ENCODE measurements around the gene TSPAN5.

TSPAN5 gene

GRCh38 chr4:98674404-98675173 lies 16.2 kb upstream of the TSPAN5 start:
- in situ Hi-C loops (cut with MboI; ENCODE audit: low pct_unique_long_range_greater_than_20kb, low sequenced_read_pairs), result no loop called here
- no peak for DNase-seq

- DNase-seq, result no peak
- in situ Hi-C loops (cut with MboI; ENCODE audit: low pct_unique_long_range_greater_than_20kb, low sequenced_read_pairs), result no loop called here
These were observed 15.6 kb upstream of the TSPAN5 start for GRCh38 chr4:98673978-98674377.

- no peak for DNase-seq
- in situ Hi-C loops (cut with MboI; ENCODE audit: low pct_unique_long_range_greater_than_20kb, low sequenced_read_pairs), result no loop called here
These were observed 14.9 kb upstream of the TSPAN5 start for GRCh38 chr4:98673288-98673644.

GRCh38 chr4:98672583-98673287 lies 14.3 kb upstream of the TSPAN5 start:
- in situ Hi-C loops (cut with MboI; ENCODE audit: low pct_unique_long_range_greater_than_20kb, low sequenced_read_pairs), result no loop called here
- DNase-seq, result no peak

- in situ Hi-C loops (cut with MboI; ENCODE audit: low pct_unique_long_range_greater_than_20kb, low sequenced_read_pairs), result no loop called here
- no peak for DNase-seq
These were observed 12.7 kb upstream of the TSPAN5 start for GRCh38 chr4:98671131-98671530.

GRCh38 chr4:98670186-98670585 lies 11.8 kb upstream of the TSPAN5 start:
- DNase-seq, result no peak
- in situ Hi-C loops (cut with MboI; ENCODE audit: low pct_unique_long_range_greater_than_20kb, low sequenced_read_pairs), result no loop called here

- no peak for DNase-seq
- in situ Hi-C loops (cut with MboI; ENCODE audit: low pct_unique_long_range_greater_than_20kb, low sequenced_read_pairs), result no loop called here
These were observed 11.2 kb upstream of the TSPAN5 start for GRCh38 chr4:98669577-98669976.

GRCh38 chr4:98664959-98665358 lies 6.5 kb upstream of the TSPAN5 start:
- DNase-seq, result no peak
- in situ Hi-C loops (cut with MboI; ENCODE audit: low pct_unique_long_range_greater_than_20kb, low sequenced_read_pairs), result no loop called here

GRCh38 chr4:98663226-98664006 lies 5.0 kb upstream of the TSPAN5 start:
- in situ Hi-C loops (cut with MboI; ENCODE audit: low pct_unique_long_range_greater_than_20kb, low sequenced_read_pairs), result no loop called here
- DNase-seq, result peak; percentile 79

- in situ Hi-C loops (cut with MboI; ENCODE audit: low pct_unique_long_range_greater_than_20kb, low sequenced_read_pairs), result no loop called here
- peak; percentile 59 for DNase-seq
These were observed 4.3 kb upstream of the TSPAN5 start for GRCh38 chr4:98662626-98663225.

GRCh38 chr4:98662055-98662453 lies 3.6 kb upstream of the TSPAN5 start:
- in situ Hi-C loops (cut with MboI; ENCODE audit: low pct_unique_long_range_greater_than_20kb, low sequenced_read_pairs), result no loop called here
- no peak for DNase-seq

- no peak for DNase-seq
- in situ Hi-C loops (cut with MboI; ENCODE audit: low pct_unique_long_range_greater_than_20kb, low sequenced_read_pairs), result no loop called here
These were observed 3.1 kb upstream of the TSPAN5 start for GRCh38 chr4:98661371-98662054.

GRCh38 chr4:98659741-98660462 lies 1.5 kb upstream of the TSPAN5 start:
- no peak for DNase-seq
- in situ Hi-C loops (cut with MboI; ENCODE audit: low pct_unique_long_range_greater_than_20kb, low sequenced_read_pairs), result no loop called here

- no peak for DNase-seq
- in situ Hi-C loops (cut with MboI; ENCODE audit: low pct_unique_long_range_greater_than_20kb, low sequenced_read_pairs), result no loop called here
These were observed 738 bp upstream of the TSPAN5 start for GRCh38 chr4:98659106-98659592.

- in situ Hi-C loops (cut with MboI; ENCODE audit: low pct_unique_long_range_greater_than_20kb, low sequenced_read_pairs), result no loop called here
- peak; percentile 72 for DNase-seq
These were observed 702 bp downstream of the TSPAN5 start for GRCh38 chr4:98657531-98658286.

- no peak for DNase-seq
- in situ Hi-C loops (cut with MboI; ENCODE audit: low pct_unique_long_range_greater_than_20kb, low sequenced_read_pairs), result no loop called here
These were observed 1.5 kb downstream of the TSPAN5 start for GRCh38 chr4:98656886-98657285.

- DNase-seq, result no peak
- in situ Hi-C loops (cut with MboI; ENCODE audit: low pct_unique_long_range_greater_than_20kb, low sequenced_read_pairs), result no loop called here
These were observed 2.0 kb downstream of the TSPAN5 start for GRCh38 chr4:98656443-98656842.
